DMS153 (cell line): ENCODE measurements around the gene VASN.

Source experiments
- DNase-seq: peaks from one replicate; lab custom pipeline; 2025; lab: John Stamatoyannopoulos, UW

Gene VASN

DNA sequence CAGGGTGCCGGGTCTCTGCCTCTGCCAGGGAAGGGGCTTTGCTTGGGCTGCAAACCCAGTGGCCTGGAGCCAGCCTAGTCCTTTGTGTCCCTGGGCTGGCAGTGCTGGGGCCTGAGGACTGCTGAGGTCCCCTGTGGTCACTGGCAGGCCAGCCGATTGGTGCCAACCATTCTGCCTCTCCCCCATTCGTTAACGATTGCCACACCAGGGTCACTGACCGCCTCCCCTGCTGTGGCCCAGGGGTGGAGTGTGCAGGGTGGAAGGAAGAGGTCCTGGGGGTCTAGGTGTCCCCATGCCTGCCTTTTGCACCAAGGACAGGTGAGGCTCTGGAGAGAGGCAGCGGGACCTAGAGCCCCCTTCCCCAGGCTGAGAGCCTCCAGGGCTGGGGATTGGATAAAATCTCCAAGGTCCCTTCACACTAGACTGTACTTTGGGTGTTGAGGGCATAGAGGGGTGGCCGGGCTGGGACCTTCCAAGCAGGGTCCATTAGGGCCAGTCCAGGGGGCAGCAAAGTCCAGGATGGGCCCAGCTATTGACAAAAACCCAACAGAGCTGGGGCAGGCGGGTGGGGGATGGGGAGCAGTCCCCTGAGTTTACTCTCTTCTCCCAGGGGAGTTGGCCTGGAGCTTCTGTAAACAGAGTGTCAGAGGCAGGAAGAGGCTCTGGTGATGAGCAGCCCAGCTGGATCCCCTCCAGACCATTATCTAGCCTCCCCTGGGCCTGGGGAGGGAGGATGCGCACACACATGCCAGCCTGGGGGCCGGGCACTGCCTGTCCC is 1.1 kb downstream of the VASN start:
- DNase-seq: peak; percentile 81

DNA sequence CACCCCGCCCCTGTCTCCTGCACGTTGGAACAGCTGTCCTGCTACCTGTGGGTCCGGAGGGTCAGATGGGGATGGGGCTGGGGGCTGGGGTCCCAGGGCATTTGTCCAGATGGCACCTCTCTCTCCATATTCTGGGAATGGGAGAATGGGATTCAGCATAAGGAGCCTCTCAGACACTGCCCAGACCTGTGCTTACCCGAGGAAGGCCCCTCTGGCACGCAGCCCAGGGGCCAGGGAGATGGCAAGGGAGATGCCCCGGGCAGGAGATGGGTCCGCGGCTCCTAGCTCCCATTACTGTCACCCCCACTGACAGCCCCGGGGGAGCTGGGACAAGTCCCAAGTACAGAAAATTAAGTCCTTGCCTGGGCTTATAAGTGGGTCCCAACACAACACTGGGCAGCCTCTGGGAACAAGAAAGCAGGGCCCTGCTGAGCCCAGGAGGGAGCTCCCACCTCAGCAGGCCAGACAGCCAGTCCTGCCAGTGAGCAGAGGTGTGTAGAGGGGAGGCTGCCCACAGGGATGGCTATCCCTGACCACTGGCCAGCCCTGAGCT is 1.8 kb downstream of the VASN start:
- DNase-seq: no peak

- DNase-seq: no peak
Measured at GRCh38 chr16:4373909-4374742, 2.5 kb downstream of the VASN start.

GRCh38 chr16:4375717-4376116 is 4.1 kb downstream of the VASN start:
- no peak for DNase-seq

- DNase-seq: no peak
Measured at GRCh38 chr16:4376126-4376892, 4.7 kb downstream of the VASN start.

GRCh38 chr16:4376893-4377572 is 5.4 kb downstream of the VASN start:
- DNase-seq: no peak

GRCh38 chr16:4377573-4378154 is 6.0 kb downstream of the VASN start:
- DNase-seq: no peak

GRCh38 chr16:4378161-4378666 is 6.6 kb downstream of the VASN start:
- DNase-seq: no peak

DNA sequence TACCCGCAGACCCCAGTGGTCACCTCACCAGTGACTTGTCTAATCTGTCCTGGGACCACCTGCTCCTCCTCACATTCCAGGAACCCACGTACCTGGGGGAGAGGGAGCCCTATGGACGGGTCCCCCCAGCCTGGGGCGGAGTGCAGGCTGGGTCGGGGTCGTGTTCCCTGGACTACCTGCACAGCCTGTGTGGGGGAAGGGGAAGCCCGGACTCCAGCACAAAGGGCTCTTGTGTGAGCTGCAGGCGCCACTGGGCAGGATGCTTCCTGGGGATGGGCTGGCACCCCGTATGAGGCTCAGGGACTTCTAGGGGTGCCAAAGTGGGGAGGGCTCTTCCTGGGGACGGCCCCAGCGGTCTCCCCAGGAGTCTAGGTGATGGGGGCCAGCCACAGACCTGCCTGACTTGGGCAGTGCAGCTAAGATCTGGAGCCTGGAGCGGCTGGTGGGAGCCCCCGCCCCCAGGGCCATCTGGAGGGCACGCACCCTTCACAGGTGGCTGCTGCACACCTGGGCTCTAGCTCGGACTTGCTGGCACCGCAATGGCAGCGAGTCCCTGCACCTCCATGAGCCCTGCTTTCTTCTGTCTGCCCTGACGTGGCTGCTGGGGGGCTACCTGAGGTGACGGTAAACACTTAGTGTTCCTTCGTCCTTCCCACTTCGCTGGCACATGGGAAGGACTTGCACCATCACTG is 7.5 kb downstream of the VASN start:
- DNase-seq: no peak

GRCh38 chr16:4380119-4381063 is 8.7 kb downstream of the VASN start:
- DNase-seq: no peak

GRCh38 chr16:4381072-4381934 is 9.7 kb downstream of the VASN start:
- DNase-seq: no peak

- DNase-seq: no peak
Measured at GRCh38 chr16:4381935-4382794, 10.5 kb downstream of the VASN start.

DNA sequence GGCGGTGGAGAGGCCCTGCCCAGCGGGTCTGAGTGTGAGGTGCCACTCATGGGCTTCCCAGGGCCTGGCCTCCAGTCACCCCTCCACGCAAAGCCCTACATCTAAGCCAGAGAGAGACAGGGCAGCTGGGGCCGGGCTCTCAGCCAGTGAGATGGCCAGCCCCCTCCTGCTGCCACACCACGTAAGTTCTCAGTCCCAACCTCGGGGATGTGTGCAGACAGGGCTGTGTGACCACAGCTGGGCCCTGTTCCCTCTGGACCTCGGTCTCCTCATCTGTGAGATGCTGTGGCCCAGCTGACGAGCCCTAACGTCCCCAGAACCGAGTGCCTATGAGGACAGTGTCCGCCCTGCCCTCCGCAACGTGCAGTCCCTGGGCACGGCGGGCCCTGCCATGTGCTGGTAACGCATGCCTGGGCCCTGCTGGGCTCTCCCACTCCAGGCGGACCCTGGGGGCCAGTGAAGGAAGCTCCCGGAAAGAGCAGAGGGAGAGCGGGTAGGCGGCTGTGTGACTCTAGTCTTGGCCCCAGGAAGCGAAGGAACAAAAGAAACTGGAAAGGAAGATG is 11.2 kb downstream of the VASN start:
- DNase-seq: no peak

GRCh38 chr16:4383591-4384444 is 12.2 kb downstream of the VASN start:
- no peak for DNase-seq

DNA sequence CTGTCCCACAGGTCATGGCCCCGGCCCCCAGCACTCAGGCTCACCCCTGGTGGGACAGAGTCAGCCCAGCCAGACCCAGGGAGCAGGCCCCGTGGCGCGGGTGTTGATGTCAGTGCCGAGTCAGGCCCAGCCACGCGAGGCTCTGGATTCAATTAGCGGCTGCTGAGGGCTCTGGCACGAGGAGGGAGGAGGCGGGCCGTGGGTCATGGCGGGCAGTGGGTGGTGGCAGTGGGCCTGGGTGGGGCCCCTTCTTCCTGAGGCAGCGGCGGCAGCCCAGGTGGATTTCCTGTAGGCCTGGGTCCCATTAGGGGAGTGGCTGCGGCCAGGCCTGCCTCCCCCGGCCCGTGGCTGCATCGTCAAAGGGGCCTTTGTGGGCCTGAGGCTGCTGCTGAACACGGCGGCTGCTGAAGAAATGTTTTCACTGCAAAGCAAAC is 12.9 kb downstream of the VASN start:
- no peak for DNase-seq
